GM12865 (cell line): ENCODE results near the gene MX2.

Experiments used
- DNase-seq: peaks from one replicate; pipeline ENCODE4 v3.0.0; 2010; ENCODE audit warnings: low read depth
- H3K4me3 ChIP-seq: 2 replicates; pipeline ENCODE4 v1.5.1; 2011; ENCODE audit warnings: mild to moderate bottlenecking, low read depth, low read length, control low read depth
- TF ChIP-seq, protein P1 (sequence below): IDR thresholded peaks from 2 replicates; pipeline ENCODE4 v1.5.1; 2011; ENCODE audit warnings: low read length, control low read depth, low read depth, inconsistent platforms; ENCODE audit not compliant: insufficient read depth; ENCODE audit errors: missing control alignments

The MX2 gene

DNA sequence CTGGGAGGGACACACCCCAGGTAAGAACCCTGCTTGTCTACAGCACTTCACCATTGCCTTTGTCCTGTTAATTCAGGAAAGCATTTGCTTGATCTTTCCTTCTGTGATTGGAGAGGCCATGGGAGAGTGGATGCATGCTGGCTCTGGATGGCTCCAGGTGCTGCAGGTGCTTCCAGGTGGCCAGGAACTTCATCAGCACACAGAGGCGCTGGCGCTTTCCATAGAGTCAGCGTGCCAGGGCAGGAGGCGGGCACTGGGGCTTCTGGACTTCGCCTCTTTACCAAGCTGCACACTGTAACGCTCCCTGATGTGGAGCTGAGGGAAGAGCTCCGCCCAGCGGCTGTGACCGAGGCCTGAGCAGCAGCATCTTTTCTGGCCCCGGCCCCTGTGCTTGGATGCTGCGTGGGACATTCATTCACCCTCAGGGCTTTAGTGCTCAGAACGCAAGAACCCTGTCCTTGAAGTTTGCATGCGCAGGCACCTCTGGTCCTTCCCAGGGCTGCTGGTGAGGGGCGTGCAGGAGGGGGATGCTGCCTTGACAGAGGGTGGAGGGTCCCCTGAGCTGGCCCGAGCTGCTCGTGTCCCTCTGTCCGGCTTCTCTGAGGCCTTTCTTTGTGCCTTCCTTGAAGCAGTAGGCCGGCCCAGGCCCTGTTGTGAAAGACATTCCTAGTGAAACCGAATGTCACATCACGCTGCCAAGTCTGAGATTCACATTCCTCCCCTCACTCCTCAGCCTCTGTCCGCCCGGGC lies 1.6 kb upstream of the MX2 start:
- no peak for DNase-seq
- no peak overlapping the region for H3K4me3 ChIP-seq
- TF ChIP-seq, protein P1, sequence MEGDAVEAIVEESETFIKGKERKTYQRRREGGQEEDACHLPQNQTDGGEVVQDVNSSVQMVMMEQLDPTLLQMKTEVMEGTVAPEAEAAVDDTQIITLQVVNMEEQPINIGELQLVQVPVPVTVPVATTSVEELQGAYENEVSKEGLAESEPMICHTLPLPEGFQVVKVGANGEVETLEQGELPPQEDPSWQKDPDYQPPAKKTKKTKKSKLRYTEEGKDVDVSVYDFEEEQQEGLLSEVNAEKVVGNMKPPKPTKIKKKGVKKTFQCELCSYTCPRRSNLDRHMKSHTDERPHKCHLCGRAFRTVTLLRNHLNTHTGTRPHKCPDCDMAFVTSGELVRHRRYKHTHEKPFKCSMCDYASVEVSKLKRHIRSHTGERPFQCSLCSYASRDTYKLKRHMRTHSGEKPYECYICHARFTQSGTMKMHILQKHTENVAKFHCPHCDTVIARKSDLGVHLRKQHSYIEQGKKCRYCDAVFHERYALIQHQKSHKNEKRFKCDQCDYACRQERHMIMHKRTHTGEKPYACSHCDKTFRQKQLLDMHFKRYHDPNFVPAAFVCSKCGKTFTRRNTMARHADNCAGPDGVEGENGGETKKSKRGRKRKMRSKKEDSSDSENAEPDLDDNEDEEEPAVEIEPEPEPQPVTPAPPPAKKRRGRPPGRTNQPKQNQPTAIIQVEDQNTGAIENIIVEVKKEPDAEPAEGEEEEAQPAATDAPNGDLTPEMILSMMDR: no peak

DNA sequence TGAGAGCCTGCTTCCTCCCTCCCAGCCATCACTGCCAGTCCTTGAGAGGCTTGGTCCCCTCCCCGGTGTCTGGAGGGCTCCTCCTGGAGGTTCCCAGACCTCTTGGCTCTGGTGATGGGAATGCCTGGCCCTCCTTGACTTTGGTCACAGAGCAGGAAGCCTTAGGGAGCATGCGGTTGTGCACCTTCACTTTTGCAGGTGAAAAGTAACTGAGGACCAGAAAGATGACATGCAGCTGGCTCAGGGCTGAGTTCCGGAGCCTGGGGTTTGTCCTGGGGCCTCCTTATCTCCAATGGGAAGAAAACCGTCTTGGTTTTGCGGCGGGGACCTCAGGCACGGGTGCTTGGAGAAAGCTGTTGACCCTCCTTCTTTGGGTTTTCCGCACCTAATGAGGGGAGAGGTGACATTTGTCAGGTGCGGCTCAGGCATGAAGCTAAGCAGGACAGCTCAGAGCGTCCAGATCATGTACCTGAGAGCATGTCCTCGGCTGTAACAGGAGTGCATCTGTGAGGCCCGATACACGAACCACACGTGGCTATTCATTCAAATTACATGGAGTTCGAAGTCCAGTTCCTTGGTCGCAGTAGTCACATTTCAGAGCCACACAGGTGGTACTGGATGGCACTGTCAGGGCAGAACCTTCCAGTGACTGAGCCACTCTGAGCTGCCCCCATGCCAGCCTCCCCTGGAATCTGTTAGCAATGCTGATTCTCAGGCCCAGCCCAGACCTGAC lies 608 bp upstream of the MX2 start:
- no peak for DNase-seq
- H3K4me3 ChIP-seq: peak overlapping the region; percentile 61
- TF ChIP-seq, protein P1: no peak

DNA sequence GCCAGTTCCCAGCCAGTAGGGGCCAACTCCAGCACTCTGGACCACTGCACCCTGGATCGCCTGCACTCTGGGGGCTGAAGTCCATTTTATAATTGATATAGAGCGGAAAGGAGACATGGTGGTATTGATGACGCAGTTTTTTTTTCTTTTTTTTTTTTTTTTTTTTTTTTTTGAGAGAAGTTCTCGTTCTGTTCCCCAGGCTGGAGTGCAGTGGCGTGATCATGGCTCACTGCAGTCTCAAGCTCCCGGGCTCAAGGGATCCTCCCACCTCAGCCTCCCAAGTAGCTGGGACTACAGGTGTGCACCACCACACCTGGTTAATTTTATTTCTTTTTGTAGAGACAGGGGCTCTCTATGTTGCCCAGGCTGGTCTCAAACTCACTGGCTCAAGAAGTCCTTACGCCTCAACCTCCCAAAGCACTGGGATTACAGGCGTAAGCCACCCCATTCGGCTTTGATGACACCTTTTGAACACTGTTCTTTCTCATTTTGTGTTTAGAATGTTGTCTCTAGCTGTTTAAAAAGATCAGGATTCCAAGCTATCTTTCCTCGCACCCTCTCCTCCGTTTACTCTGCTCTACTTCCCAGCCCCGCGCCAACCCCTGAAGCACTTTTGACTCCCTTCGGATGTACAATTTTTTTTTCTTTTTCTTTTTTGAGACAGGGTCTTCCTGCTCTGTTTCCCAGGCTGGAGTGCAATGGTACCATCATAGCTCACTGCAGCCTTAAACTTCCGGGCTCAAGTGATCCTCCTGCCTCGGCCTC lies 960 bp downstream of the MX2 start:
- H3K4me3 ChIP-seq: peak overlapping the region; percentile 61
- DNase-seq: no peak
- TF ChIP-seq, protein P1: no peak

DNA sequence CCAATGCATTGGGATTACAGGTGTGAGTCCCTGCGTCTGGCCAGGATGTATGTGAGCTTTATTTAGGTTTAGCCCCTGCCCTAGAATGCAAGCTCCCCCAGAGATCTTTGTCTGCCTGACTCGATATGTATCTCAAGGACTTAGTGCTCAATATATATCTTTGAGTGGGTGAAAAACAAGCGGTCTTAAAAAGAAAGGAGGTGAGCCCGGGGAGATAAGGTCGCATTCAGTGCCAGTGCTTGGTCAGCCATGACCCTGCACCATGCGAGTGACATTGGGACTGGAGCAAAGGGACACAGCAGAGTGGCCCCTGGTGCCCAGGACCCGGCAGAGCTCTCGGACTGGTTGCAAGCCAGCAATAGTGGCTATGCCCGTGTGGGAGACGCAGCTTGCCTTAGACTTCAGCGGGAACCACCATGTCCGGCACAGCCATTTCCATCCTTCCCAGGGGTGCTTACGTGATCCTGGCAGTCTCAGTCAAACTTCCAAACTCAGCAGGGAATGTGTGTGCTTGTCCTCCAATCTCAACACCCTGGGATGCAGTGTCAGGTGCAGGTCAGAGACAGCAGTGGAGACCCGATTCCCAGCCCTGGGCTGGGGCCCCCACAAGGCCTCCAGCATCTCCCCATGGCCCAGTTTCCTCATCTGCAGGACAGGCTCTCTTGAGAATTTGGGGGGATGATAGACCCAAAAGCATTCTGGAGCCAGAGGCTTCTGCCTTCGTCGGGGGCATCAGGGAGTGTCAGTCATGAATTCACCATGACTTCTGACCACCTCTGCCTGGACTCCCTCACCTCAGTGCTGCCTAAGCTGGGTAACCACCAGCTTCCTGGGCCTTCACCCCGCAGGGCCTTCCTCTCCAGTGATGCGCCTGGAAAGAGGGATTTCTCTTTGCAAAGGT lies 1.8 kb downstream of the MX2 start:
- TF ChIP-seq, protein P1: no peak
- DNase-seq: no peak
- peak overlapping the region; percentile 61 for H3K4me3 ChIP-seq

DNA sequence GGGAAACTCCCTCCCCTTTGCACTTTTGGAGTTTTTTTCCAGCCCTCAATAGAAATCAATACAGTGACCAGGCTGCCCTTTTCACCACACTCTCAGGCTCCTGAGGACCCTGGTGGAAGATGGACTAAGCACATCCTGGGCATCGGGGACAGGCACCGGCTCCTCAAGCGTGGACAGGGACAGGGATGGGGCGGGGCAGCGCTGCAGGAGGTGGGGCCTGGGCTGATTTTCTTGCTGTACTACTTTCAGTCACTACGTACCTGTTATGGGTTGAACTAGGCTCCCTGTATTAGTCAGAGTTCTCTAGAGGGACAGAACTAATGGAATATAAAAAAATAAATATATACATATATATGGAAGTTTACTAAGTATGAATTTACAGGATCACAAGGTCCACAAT lies 2.5 kb downstream of the MX2 start:
- peak overlapping the region; percentile 61 for H3K4me3 ChIP-seq

More for the DNA sequence above, 2.5 kb downstream of the MX2 start:
- peak; percentile 41 for DNase-seq
- TF ChIP-seq, protein P1: no peak
